Kidney (tissue), 14 donors: Measurements from ENCODE around the gene GJB2. TPM values are rescaled to one million over a fixed set of nuclear protein-coding genes. Genes with fewer than 3 reads are reported as not detected.
"Not testable (repeated sequence)": the region's sequence is repeated elsewhere in the genome, so short reads cannot be mapped to it uniquely, and the experiment has no call there.

Experiments used
- DNase-seq, 5 donors: peaks; one replicate each; pipeline ENCODE4 v3.0.0-alpha.2; 2013 to 2020
- FAIRE-seq: peaks from 2 replicates; lab custom pipeline; 2012; peaks lifted over from hg19 to GRCh38; lab: Jason Lieb, UNC
- H3K27ac ChIP-seq, 2 donors: one replicate each; pipeline ENCODE4 v1.7.0; 2013; ENCODE audit warnings: low read depth in 2 of 2, low read length in 2 of 2, inconsistent platforms in 1 of 2
- H3K27me3 ChIP-seq: one replicate; pipeline ENCODE4 v1.7.1; 2013; ENCODE audit warnings: low read length, inconsistent platforms; ENCODE audit not compliant: control insufficient read depth, insufficient read depth
- H3K36me3 ChIP-seq, 3 donors: one replicate each; pipeline versions ENCODE4 v1.7.0 to v1.7.1; 2013; ENCODE audit warnings: low read length in 3 of 3, control low read depth in 1 of 3, inconsistent platforms in 1 of 3; ENCODE audit not compliant: insufficient read depth in 3 of 3, control insufficient read depth in 2 of 3
- H3K4me1 ChIP-seq, 3 donors: one replicate each; pipeline versions ENCODE4 v1.7.0 to v1.7.1; 2013; ENCODE audit warnings: low read length in 3 of 3, inconsistent platforms in 1 of 3, low read depth in 1 of 3; ENCODE audit not compliant: control insufficient read depth in 2 of 3, insufficient read depth in 2 of 3
- H3K4me3 ChIP-seq, 3 donors: one replicate each; pipeline versions ENCODE4 v1.7.0 to v1.8.1; 2013; ENCODE audit warnings: low read length in 3 of 3, control low read depth in 1 of 3, inconsistent platforms in 1 of 3
- H3K9ac ChIP-seq, 3 donors: one replicate each; pipeline versions ENCODE4 v1.7.0 to v1.7.1; 2013; ENCODE audit warnings: low read length in 3 of 3, control low read depth in 1 of 3, inconsistent platforms in 1 of 3
- H3K9me3 ChIP-seq, 3 donors: one replicate each; pipeline versions ENCODE4 v1.7.0 to v1.7.1; 2013; ENCODE audit warnings: low read length in 3 of 3, control low read depth in 1 of 3, inconsistent platforms in 1 of 3; ENCODE audit not compliant: control insufficient read depth in 2 of 3, insufficient read depth in 1 of 3
- intact Hi-C: fragments of 100-400 bp; cut with DNase I; formaldehyde crosslinking; loops from one replicate; pipeline ENCODE4 v1.11.1; 2022
- polyA plus RNA-seq: library from polyadenylated mRNA; stranded (reverse); fragments of 350-450 nt; fragmentation: Illumina TruSeq; extraction: RNeasy Lipid Tissue Mini Kit (QIAGEN cat#74804); gene quantifications from one replicate; pipeline ENCODE4 v1.2.3, GENCODE V29; 2014; ENCODE audit warnings: low read depth, low replicate concordance; ENCODE audit not compliant: insufficient read depth
- total RNA-seq: library from RNA; stranded (reverse); fragmentation: NEBNext Ultra II Directional; extraction: Animal tissue kit (Norgen Biotek cat#: 25700); gene quantifications from one replicate; pipeline ENCODE4 v1.2.1, GENCODE V29; 2021
- TF ChIP-seq, protein P1 (sequence below): IDR thresholded peaks from 3 replicates; pipeline ENCODE4 v1.5.1; 2012; ENCODE audit warnings: mild to moderate bottlenecking, moderate library complexity, borderline replicate concordance; ENCODE audit not compliant: insufficient read depth; ENCODE audit errors: extremely low read depth
- donor health status: control.
- donor health status: control.
- donor health status: control.
- donor health status: control.
- donor health status: control.
- donor health status: DM: yes; HTN: yes; CAD: no.
- donor health status: Normal renal cell carcinoma (clear cell type).

GJB2 gene
- total and polyA plus RNA-seq, 2 donors from 2014 or later, result 5.0 to 13.1 TPM

DNA sequence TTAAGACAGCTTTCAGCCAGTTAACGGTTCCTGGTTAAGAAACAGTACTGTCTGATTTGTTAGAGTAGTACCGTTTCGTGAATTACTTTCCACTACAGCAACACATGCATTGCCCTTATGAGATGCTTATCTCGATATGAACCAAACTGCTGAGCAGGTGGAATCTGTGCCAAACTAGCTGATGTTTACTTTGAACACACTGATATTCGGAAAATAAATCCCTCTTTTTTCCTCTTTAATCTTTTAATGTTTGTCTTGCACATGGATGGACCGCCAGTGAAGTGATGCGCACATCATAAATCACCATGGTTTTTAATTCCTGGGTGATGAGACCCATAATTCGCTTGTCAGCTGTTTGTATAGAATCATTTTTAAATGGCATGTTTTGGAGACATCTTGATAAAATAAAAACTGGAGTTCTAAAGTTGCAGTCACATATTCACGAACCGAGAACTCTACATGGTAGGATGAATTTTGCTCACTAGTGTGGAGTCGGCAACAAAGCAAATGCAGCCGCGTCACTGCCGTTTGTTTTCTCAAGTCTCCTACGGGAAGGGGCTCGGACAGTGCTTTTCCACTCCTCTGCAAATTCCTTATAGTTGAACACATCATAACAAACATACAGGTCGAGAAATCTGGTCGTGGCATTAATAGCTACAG lies 33.0 kb downstream of the GJB2 start:
- H3K4me1 ChIP-seq, result peaks cover 0 to 4% (median 0%) of the 10 kb centered on the region in 3 donors
- DNase-seq, result peak in 3 of 5 donors; percentile 39 to 79 (median 67)
- H3K9ac ChIP-seq, result peak overlapping the region in 1 of 3 donors; percentile 2
- H3K9me3 ChIP-seq, result no peaks in the 10 kb centered on the region
- H3K4me3 ChIP-seq, result peak overlapping the region in 1 of 3 donors; percentile 2
- H3K27me3 ChIP-seq, result peaks cover 27% of the 10 kb centered on the region
- no peaks in the 10 kb centered on the region for H3K36me3 ChIP-seq
- no peak overlapping the region for H3K27ac ChIP-seq
- TF ChIP-seq, protein P1, sequence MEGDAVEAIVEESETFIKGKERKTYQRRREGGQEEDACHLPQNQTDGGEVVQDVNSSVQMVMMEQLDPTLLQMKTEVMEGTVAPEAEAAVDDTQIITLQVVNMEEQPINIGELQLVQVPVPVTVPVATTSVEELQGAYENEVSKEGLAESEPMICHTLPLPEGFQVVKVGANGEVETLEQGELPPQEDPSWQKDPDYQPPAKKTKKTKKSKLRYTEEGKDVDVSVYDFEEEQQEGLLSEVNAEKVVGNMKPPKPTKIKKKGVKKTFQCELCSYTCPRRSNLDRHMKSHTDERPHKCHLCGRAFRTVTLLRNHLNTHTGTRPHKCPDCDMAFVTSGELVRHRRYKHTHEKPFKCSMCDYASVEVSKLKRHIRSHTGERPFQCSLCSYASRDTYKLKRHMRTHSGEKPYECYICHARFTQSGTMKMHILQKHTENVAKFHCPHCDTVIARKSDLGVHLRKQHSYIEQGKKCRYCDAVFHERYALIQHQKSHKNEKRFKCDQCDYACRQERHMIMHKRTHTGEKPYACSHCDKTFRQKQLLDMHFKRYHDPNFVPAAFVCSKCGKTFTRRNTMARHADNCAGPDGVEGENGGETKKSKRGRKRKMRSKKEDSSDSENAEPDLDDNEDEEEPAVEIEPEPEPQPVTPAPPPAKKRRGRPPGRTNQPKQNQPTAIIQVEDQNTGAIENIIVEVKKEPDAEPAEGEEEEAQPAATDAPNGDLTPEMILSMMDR, result no peak
- FAIRE-seq, result no peak
- intact Hi-C loops, result no loop called here

DNA sequence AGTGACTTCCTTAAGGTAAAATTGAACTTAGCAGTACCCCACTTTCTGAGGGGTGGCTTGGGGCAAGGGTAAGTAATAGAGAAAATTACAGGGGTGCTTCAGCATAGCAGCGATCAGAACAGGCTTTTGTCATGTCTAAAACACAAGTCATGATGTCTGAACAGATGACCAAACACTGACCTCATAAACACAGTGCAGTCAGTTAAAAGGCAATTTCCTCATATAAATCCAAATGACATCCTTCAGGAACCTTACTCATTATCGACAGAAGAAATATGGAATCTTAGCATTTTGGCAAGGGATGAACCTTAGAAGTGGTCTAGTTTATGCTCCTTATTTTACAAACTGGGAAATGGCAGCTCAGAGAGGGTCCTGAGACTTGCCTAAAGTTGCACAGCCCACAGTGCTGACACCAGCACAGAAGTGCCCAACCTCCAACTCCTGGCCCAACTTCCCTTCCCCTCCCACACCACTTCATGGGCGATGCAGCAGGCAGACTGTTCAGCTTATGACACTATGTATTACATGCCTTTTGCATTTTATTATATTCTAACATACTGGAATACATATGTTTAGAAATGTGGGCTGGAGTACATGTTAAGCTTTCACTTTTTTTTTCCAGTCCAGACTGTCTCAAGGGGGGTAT lies 35.5 kb downstream of the GJB2 start:
- no peaks in the 10 kb centered on the region for H3K9me3 ChIP-seq
- H3K27ac ChIP-seq, result no peak overlapping the region
- no peak overlapping the region for H3K9ac ChIP-seq
- TF ChIP-seq, protein P1, result no peak
- FAIRE-seq (no peak), DNase-seq (no peak)
- H3K4me1 ChIP-seq, result peaks cover 0 to 4% (median 0%) of the 10 kb centered on the region in 3 donors
- peaks cover 19% of the 10 kb centered on the region for H3K27me3 ChIP-seq
- no peaks in the 10 kb centered on the region for H3K36me3 ChIP-seq
- no peak overlapping the region for H3K4me3 ChIP-seq
- intact Hi-C loops, result no loop called here

DNA sequence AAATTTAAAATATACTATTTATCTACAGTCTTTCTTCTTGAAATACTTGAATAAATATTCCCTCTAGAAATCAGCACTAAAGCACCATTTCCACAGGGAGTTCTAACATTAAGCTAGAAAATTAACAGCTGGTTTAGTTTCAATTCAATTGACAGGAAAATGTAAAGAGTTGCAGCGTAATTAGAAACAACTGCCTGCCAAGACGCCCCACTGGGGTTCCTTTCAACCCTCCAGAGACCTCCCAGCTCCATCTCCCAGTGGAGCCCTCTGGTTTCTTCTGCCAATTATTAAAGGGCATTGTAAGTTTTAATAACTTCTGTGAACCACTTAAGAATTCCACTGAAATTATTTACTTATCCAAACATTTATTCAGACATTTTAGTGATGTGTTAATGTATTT lies 36.0 kb downstream of the GJB2 start:
- no peak overlapping the region for H3K4me3 ChIP-seq
- no peak for FAIRE-seq
- no peaks in the 10 kb centered on the region for H3K36me3 ChIP-seq
- intact Hi-C loops, result no loop called here
- peaks cover 0 to 4% (median 0%) of the 10 kb centered on the region in 3 donors for H3K4me1 ChIP-seq
- H3K27me3 ChIP-seq, result peaks cover 19% of the 10 kb centered on the region
- H3K9me3 ChIP-seq, result no peaks in the 10 kb centered on the region
- H3K27ac ChIP-seq, result no peak overlapping the region
- DNase-seq, result no peak
- H3K9ac ChIP-seq, result no peak overlapping the region
- TF ChIP-seq, protein P1, result no peak

DNA sequence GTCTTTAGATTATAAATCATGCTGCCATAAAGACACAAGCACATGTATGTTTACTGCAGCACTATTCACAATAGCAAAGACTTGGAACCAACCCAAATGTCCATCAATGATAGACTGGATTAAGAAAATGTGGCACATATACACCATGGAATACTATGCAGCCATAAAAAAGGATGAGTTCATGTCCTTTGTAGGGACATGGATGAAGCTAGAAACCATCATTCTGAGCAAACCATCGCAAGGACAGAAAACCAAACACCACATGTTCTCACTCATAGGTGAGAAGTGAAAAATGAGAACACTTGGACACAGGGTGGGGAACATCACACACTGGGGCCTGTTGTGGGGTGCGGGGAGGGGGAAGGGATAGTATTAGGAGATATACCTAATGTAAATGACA lies 39.4 kb downstream of the GJB2 start:
- H3K27ac ChIP-seq, H3K9me3 ChIP-seq, FAIRE-seq, DNase-seq, H3K9ac ChIP-seq, H3K36me3 ChIP-seq, intact Hi-C loops, H3K27me3 ChIP-seq, H3K4me3 ChIP-seq, H3K4me1 ChIP-seq: not testable (repeated sequence)
